ENCODE data around the gene GLIS1.

Gene GLIS1

GRCh38 chr1:53633073-53633704, 105.8 kb downstream of the GLIS1 start:
- POLR2A ChIA-PET = no interaction called here
- Histone ChIP-seq H3K36me3 (ENCODE audit: control insufficient read depth in 4 of 4, insufficient read depth in 4 of 4, low read length in 3 of 4) (no peaks in the 10 kb centered on the region), H3K27ac (ENCODE audit: insufficient read depth in 1 of 2, low read depth in 1 of 2, low read length in 2 of 2, poor library complexity in 1 of 2, severe bottlenecking in 2 of 2) (no peak overlapping the region), H3K4me3 (ENCODE audit: control insufficient read depth in 1 of 7, extremely low read depth in 1 of 7, insufficient read depth in 4 of 7, low read depth in 2 of 7, low read length in 6 of 7) (no peak overlapping the region), H3K27me3 (replicated peaks in 2 of 5; ENCODE audit: control insufficient read depth in 4 of 5, insufficient read depth in 5 of 5, low read length in 4 of 5) (no peaks in the 10 kb centered on the region), H3K9me3 (ENCODE audit: control extremely low read depth in 1 of 5, control insufficient read depth in 4 of 5, insufficient read depth in 2 of 5, low read depth in 1 of 5, low read length in 4 of 5) (no peaks in the 10 kb centered on the region), H3K4me1 (ENCODE audit: control extremely low read depth in 1 of 4, control insufficient read depth in 4 of 4, insufficient read depth in 4 of 4, low read length in 3 of 4) (peaks cover 0 to 5% (median 1%) of the 10 kb centered on the region in 4 experiments)
- 95% methylated on average over 13 of the region's 13 CpGs for WGBS (ENCODE audit: insufficient coverage)
- CTCF ChIA-PET = no interaction called here
- no peak for DNase-seq

GRCh38 chr1:53631622-53632310, 107.2 kb downstream of the GLIS1 start:
- H3K27me3 ChIP-seq (replicated peaks in 2 of 5; ENCODE audit: control insufficient read depth in 4 of 5, insufficient read depth in 5 of 5, low read length in 4 of 5) = no peaks in the 10 kb centered on the region
- H3K4me1 ChIP-seq (ENCODE audit: control extremely low read depth in 1 of 4, control insufficient read depth in 4 of 4, insufficient read depth in 4 of 4, low read length in 3 of 4) = no peaks in the 10 kb centered on the region
- no peaks in the 10 kb centered on the region for H3K36me3 ChIP-seq (ENCODE audit: control insufficient read depth in 4 of 4, insufficient read depth in 4 of 4, low read length in 3 of 4)
- 94% methylated on average over 6 of the region's 6 CpGs for WGBS (ENCODE audit: insufficient coverage)
- ChIA-PET POLR2A (no interaction called here), CTCF (no interaction called here)
- DNase-seq = no peak
- no peaks in the 10 kb centered on the region for H3K9me3 ChIP-seq (ENCODE audit: control extremely low read depth in 1 of 5, control insufficient read depth in 4 of 5, insufficient read depth in 2 of 5, low read depth in 1 of 5, low read length in 4 of 5)
- H3K4me3 ChIP-seq (ENCODE audit: control insufficient read depth in 1 of 7, extremely low read depth in 1 of 7, insufficient read depth in 4 of 7, low read depth in 2 of 7, low read length in 6 of 7) = no peak overlapping the region
- no peak overlapping the region for H3K27ac ChIP-seq (ENCODE audit: insufficient read depth in 1 of 2, low read depth in 1 of 2, low read length in 2 of 2, poor library complexity in 1 of 2, severe bottlenecking in 2 of 2)

- WGBS (ENCODE audit: insufficient coverage) = 98% methylated on average over 6 of the region's 7 CpGs
These were observed 109.8 kb downstream of the GLIS1 start for GRCh38 chr1:53629101-53629691.

GRCh38 chr1:53628286-53628955, 110.5 kb downstream of the GLIS1 start:
- CTCF ChIA-PET = interaction anchor here (1.3 to 1.5 kb wide), 2 partner anchors 9 to 19 kb away, joined by 3 to 6 read pairs; no protein-coding TSS in a partner anchor
- no peaks in the 10 kb centered on the region for H3K4me1 ChIP-seq (ENCODE audit: control extremely low read depth in 1 of 4, control insufficient read depth in 4 of 4, insufficient read depth in 4 of 4, low read length in 3 of 4)
- WGBS (ENCODE audit: insufficient coverage) = 97% methylated on average over 13 of the region's 14 CpGs
- H3K4me3 ChIP-seq (ENCODE audit: control insufficient read depth in 1 of 7, extremely low read depth in 1 of 7, insufficient read depth in 4 of 7, low read depth in 2 of 7, low read length in 6 of 7) = no peak overlapping the region
- POLR2A ChIA-PET = no interaction called here
- H3K36me3 ChIP-seq (ENCODE audit: control insufficient read depth in 4 of 4, insufficient read depth in 4 of 4, low read length in 3 of 4) = no peaks in the 10 kb centered on the region
- H3K27ac ChIP-seq (ENCODE audit: insufficient read depth in 1 of 2, low read depth in 1 of 2, low read length in 2 of 2, poor library complexity in 1 of 2, severe bottlenecking in 2 of 2) = no peak overlapping the region
- no peaks in the 10 kb centered on the region for H3K9me3 ChIP-seq (ENCODE audit: control extremely low read depth in 1 of 5, control insufficient read depth in 4 of 5, insufficient read depth in 2 of 5, low read depth in 1 of 5, low read length in 4 of 5)
- DNase-seq = no peak
- H3K27me3 ChIP-seq (replicated peaks in 2 of 5; ENCODE audit: control insufficient read depth in 4 of 5, insufficient read depth in 5 of 5, low read length in 4 of 5) = no peaks in the 10 kb centered on the region

More at GRCh38 chr1:53629101-53629691, 109.8 kb downstream of the GLIS1 start:
- H3K27ac ChIP-seq (ENCODE audit: insufficient read depth in 1 of 2, low read depth in 1 of 2, low read length in 2 of 2, poor library complexity in 1 of 2, severe bottlenecking in 2 of 2) = no peak overlapping the region
- no peaks in the 10 kb centered on the region for H3K36me3 ChIP-seq (ENCODE audit: control insufficient read depth in 4 of 4, insufficient read depth in 4 of 4, low read length in 3 of 4)
- no peaks in the 10 kb centered on the region for H3K27me3 ChIP-seq (replicated peaks in 2 of 5; ENCODE audit: control insufficient read depth in 4 of 5, insufficient read depth in 5 of 5, low read length in 4 of 5)
- H3K9me3 ChIP-seq (ENCODE audit: control extremely low read depth in 1 of 5, control insufficient read depth in 4 of 5, insufficient read depth in 2 of 5, low read depth in 1 of 5, low read length in 4 of 5) = no peaks in the 10 kb centered on the region
- CTCF ChIA-PET = interaction anchor here (1.5 kb wide), 1 partner anchor 20 kb away, joined by 3 read pairs; no protein-coding TSS in a partner anchor
- DNase-seq = no peak
- H3K4me3 ChIP-seq (ENCODE audit: control insufficient read depth in 1 of 7, extremely low read depth in 1 of 7, insufficient read depth in 4 of 7, low read depth in 2 of 7, low read length in 6 of 7) = no peak overlapping the region
- no peaks in the 10 kb centered on the region for H3K4me1 ChIP-seq (ENCODE audit: control extremely low read depth in 1 of 4, control insufficient read depth in 4 of 4, insufficient read depth in 4 of 4, low read length in 3 of 4)
- POLR2A ChIA-PET = no interaction called here

GRCh38 chr1:53627666-53628065, 111.3 kb downstream of the GLIS1 start:
- 100% methylated on average over 1 of the region's 1 CpG for WGBS (ENCODE audit: insufficient coverage)
- POLR2A ChIA-PET = no interaction called here
- Histone ChIP-seq H3K27ac (ENCODE audit: insufficient read depth in 1 of 2, low read depth in 1 of 2, low read length in 2 of 2, poor library complexity in 1 of 2, severe bottlenecking in 2 of 2) (no peak overlapping the region), H3K27me3 (replicated peaks in 2 of 5; ENCODE audit: control insufficient read depth in 4 of 5, insufficient read depth in 5 of 5, low read length in 4 of 5) (no peaks in the 10 kb centered on the region), H3K4me3 (ENCODE audit: control insufficient read depth in 1 of 7, extremely low read depth in 1 of 7, insufficient read depth in 4 of 7, low read depth in 2 of 7, low read length in 6 of 7) (no peak overlapping the region), H3K4me1 (ENCODE audit: control extremely low read depth in 1 of 4, control insufficient read depth in 4 of 4, insufficient read depth in 4 of 4, low read length in 3 of 4) (no peaks in the 10 kb centered on the region), H3K9me3 (ENCODE audit: control extremely low read depth in 1 of 5, control insufficient read depth in 4 of 5, insufficient read depth in 2 of 5, low read depth in 1 of 5, low read length in 4 of 5) (no peaks in the 10 kb centered on the region), H3K36me3 (ENCODE audit: control insufficient read depth in 4 of 4, insufficient read depth in 4 of 4, low read length in 3 of 4) (no peaks in the 10 kb centered on the region)
- CTCF ChIA-PET = interaction anchor here (1.3 to 1.5 kb wide), 2 partner anchors 9 to 18 kb away, joined by 3 to 6 read pairs; no protein-coding TSS in a partner anchor
- no peak for DNase-seq

GRCh38 chr1:53627031-53627430, 111.9 kb downstream of the GLIS1 start:
- 90% methylated on average over 13 of the region's 13 CpGs for WGBS (ENCODE audit: insufficient coverage)
- H3K4me1 ChIP-seq (ENCODE audit: control extremely low read depth in 1 of 4, control insufficient read depth in 4 of 4, insufficient read depth in 4 of 4, low read length in 3 of 4) = no peaks in the 10 kb centered on the region

More at GRCh38 chr1:53627031-53627430, 111.9 kb downstream of the GLIS1 start:
- no peak for DNase-seq
- POLR2A ChIA-PET = no interaction called here
- Histone ChIP-seq H3K9me3 (ENCODE audit: control extremely low read depth in 1 of 5, control insufficient read depth in 4 of 5, insufficient read depth in 2 of 5, low read depth in 1 of 5, low read length in 4 of 5) (no peaks in the 10 kb centered on the region), H3K27ac (ENCODE audit: insufficient read depth in 1 of 2, low read depth in 1 of 2, low read length in 2 of 2, poor library complexity in 1 of 2, severe bottlenecking in 2 of 2) (no peak overlapping the region), H3K4me3 (ENCODE audit: control insufficient read depth in 1 of 7, extremely low read depth in 1 of 7, insufficient read depth in 4 of 7, low read depth in 2 of 7, low read length in 6 of 7) (no peak overlapping the region), H3K36me3 (ENCODE audit: control insufficient read depth in 4 of 4, insufficient read depth in 4 of 4, low read length in 3 of 4) (no peaks in the 10 kb centered on the region), H3K27me3 (replicated peaks in 2 of 5; ENCODE audit: control insufficient read depth in 4 of 5, insufficient read depth in 5 of 5, low read length in 4 of 5) (no peaks in the 10 kb centered on the region)
- CTCF ChIA-PET = interaction anchor here (1.3 kb wide), 1 partner anchor 10 kb away, joined by 6 read pairs; no protein-coding TSS in a partner anchor

All from common myeloid progenitor, CD34-positive (primary cell).